ENCODE results near the gene LMCD1.

The LMCD1 gene

DNA sequence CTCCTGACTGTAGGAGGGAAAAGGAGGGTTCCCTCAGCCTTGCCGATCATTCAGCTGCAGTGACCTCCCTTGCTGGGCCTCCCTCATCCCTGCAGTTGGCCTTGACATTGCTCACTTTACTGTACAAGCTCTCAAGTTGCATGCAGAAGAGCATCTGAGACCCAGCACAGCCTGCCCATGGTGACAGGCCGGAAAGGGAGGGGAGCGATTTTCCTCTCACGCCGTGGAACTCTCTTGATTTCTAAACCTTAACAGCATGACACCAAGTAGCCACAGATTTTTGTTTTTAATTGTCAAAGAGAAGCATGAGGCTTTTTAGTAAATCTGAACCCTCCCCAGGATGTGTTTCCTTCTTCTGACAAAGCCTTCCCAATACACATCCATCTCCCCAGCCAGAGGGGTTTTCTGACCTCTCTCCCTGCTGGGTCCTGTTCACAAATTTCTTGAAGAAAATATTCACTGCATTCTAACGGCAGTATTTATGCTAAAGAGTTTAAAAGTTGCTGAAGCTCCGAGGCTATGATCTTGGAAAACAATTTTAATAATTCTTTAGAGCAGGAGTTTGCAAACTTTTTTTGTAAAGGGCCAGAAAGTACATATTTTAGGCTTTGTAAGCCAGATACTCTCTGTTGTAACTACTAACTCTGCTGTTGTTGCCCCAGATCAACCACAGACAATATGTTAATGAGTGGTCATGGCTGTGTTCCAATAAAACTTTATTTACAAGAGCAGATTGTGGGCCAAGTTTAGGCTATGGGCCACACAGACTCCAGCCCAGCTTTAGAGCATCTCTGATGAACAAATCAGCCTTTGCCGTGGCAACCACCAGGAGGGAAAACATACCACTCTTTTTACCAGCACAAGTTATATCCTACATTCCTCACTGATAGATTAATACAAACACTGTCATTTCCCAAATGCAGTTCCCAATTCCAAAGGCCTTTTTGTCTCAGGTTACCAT is 34.8 kb downstream of the LMCD1 start:
- H3K27me3 ChIP-seq (ENCODE audit: insufficient read depth, poor library complexity, severe bottlenecking): peaks cover 3% of the 10 kb centered on the region
- H3K27ac ChIP-seq (replicated peaks): no peak overlapping the region
- no peak overlapping the region for H3K4me3 ChIP-seq (replicated peaks; ENCODE audit: insufficient read depth, low read length)
- no peak for DNase-seq (ENCODE audit: low read depth in 1 of 2, low spot score in 1 of 2)
- TF ChIP-seq, protein P1, sequence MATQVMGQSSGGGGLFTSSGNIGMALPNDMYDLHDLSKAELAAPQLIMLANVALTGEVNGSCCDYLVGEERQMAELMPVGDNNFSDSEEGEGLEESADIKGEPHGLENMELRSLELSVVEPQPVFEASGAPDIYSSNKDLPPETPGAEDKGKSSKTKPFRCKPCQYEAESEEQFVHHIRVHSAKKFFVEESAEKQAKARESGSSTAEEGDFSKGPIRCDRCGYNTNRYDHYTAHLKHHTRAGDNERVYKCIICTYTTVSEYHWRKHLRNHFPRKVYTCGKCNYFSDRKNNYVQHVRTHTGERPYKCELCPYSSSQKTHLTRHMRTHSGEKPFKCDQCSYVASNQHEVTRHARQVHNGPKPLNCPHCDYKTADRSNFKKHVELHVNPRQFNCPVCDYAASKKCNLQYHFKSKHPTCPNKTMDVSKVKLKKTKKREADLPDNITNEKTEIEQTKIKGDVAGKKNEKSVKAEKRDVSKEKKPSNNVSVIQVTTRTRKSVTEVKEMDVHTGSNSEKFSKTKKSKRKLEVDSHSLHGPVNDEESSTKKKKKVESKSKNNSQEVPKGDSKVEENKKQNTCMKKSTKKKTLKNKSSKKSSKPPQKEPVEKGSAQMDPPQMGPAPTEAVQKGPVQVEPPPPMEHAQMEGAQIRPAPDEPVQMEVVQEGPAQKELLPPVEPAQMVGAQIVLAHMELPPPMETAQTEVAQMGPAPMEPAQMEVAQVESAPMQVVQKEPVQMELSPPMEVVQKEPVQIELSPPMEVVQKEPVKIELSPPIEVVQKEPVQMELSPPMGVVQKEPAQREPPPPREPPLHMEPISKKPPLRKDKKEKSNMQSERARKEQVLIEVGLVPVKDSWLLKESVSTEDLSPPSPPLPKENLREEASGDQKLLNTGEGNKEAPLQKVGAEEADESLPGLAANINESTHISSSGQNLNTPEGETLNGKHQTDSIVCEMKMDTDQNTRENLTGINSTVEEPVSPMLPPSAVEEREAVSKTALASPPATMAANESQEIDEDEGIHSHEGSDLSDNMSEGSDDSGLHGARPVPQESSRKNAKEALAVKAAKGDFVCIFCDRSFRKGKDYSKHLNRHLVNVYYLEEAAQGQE (IDR thresholded peaks at IDR 0.05; ENCODE audit: insufficient replicate concordance, low read depth): no peak
- TF ChIP-seq SPI1 (IDR thresholded peaks at IDR 0.05; ENCODE audit: borderline replicate concordance, low read depth): no peak
- no peak for TF ChIP-seq POLR2AphosphoS5 (IDR thresholded peaks at IDR 0.05; ENCODE audit: low read depth)
- TF ChIP-seq, protein P2, sequence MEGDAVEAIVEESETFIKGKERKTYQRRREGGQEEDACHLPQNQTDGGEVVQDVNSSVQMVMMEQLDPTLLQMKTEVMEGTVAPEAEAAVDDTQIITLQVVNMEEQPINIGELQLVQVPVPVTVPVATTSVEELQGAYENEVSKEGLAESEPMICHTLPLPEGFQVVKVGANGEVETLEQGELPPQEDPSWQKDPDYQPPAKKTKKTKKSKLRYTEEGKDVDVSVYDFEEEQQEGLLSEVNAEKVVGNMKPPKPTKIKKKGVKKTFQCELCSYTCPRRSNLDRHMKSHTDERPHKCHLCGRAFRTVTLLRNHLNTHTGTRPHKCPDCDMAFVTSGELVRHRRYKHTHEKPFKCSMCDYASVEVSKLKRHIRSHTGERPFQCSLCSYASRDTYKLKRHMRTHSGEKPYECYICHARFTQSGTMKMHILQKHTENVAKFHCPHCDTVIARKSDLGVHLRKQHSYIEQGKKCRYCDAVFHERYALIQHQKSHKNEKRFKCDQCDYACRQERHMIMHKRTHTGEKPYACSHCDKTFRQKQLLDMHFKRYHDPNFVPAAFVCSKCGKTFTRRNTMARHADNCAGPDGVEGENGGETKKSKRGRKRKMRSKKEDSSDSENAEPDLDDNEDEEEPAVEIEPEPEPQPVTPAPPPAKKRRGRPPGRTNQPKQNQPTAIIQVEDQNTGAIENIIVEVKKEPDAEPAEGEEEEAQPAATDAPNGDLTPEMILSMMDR (IDR thresholded peaks at IDR 0.05; ENCODE audit: insufficient read depth, low read length): no peak

GRCh38 chr3:8537440-8537839 is 35.8 kb downstream of the LMCD1 start:
- H3K4me3 ChIP-seq (replicated peaks; ENCODE audit: insufficient read depth, low read length): no peak overlapping the region
- TF ChIP-seq POLR2AphosphoS5 (IDR thresholded peaks at IDR 0.05; ENCODE audit: low read depth) (no peak), GABPA (IDR thresholded peaks at IDR 0.05; ENCODE audit: low read depth) (no peak), SPI1 (IDR thresholded peaks at IDR 0.05; ENCODE audit: borderline replicate concordance, low read depth) (no peak)
- TF ChIP-seq, protein P2 (IDR thresholded peaks at IDR 0.05; ENCODE audit: insufficient read depth, low read length): no peak
- TF ChIP-seq, protein P1 (IDR thresholded peaks at IDR 0.05; ENCODE audit: insufficient replicate concordance, low read depth): no peak
- peaks cover 3% of the 10 kb centered on the region for H3K27me3 ChIP-seq (ENCODE audit: insufficient read depth, poor library complexity, severe bottlenecking)
- H3K27ac ChIP-seq (replicated peaks): no peak overlapping the region
- DNase-seq (ENCODE audit: low read depth in 1 of 2, low spot score in 1 of 2): no peak

GRCh38 chr3:8538223-8538622 is 36.6 kb downstream of the LMCD1 start:
- H3K4me3 ChIP-seq (replicated peaks; ENCODE audit: insufficient read depth, low read length): no peak overlapping the region
- no peak overlapping the region for H3K27ac ChIP-seq (replicated peaks)
- no peak for DNase-seq (ENCODE audit: low read depth in 1 of 2, low spot score in 1 of 2)
- H3K27me3 ChIP-seq (ENCODE audit: insufficient read depth, poor library complexity, severe bottlenecking): peaks cover 3% of the 10 kb centered on the region
- TF ChIP-seq GABPA (IDR thresholded peaks at IDR 0.05; ENCODE audit: low read depth): no peak
- TF ChIP-seq, protein P2 (IDR thresholded peaks at IDR 0.05; ENCODE audit: insufficient read depth, low read length): no peak
- no peak for TF ChIP-seq POLR2AphosphoS5 (IDR thresholded peaks at IDR 0.05; ENCODE audit: low read depth)
- TF ChIP-seq SPI1 (IDR thresholded peaks at IDR 0.05; ENCODE audit: borderline replicate concordance, low read depth): no peak
- TF ChIP-seq, protein P1 (IDR thresholded peaks at IDR 0.05; ENCODE audit: insufficient replicate concordance, low read depth): no peak
